PFSK-1 (cell line): ENCODE results near the gene FGD3. TPM values are rescaled to one million over a fixed set of nuclear protein-coding genes. Genes with fewer than 3 reads are reported as not detected.

ENCODE experiments used
- FOXP2 ChIP-seq: optimal IDR thresholded peaks from 2 replicates; pipeline ENCODE3; 2011; ENCODE audit warnings: borderline replicate concordance, control low read depth, inconsistent platforms; ENCODE audit not compliant: insufficient read depth; ENCODE audit errors: extremely low read length, extremely low read depth
- POLR2AphosphoS5 ChIP-seq: IDR thresholded peaks from 2 replicates; pipeline ENCODE4 v1.6.1; 2012; ENCODE audit warnings: low read depth, mild to moderate bottlenecking, control low read depth, low read length, moderate library complexity
- REST ChIP-seq, 2 experiments: IDR thresholded peaks; 2 replicates each; pipeline versions ENCODE4 v1.6.1 to v1.8.0; 2011 to 2012; ENCODE audit warnings: low read depth in 2 of 2, low read length in 2 of 2, control low read depth in 1 of 2, inconsistent platforms in 1 of 2, mild to moderate bottlenecking in 1 of 2, moderate library complexity in 1 of 2; ENCODE audit not compliant: insufficient read depth in 1 of 2
- SIN3A ChIP-seq: IDR thresholded peaks from 2 replicates; pipeline ENCODE4 v1.6.1; 2012; ENCODE audit warnings: mild to moderate bottlenecking, low read length, moderate library complexity, borderline replicate concordance; ENCODE audit not compliant: insufficient read depth
- TAF1 ChIP-seq: IDR thresholded peaks from 2 replicates; pipeline ENCODE4 v1.6.1; 2012; ENCODE audit warnings: low read length, control low read depth, borderline replicate concordance; ENCODE audit not compliant: insufficient read depth
- polyA plus RNA-seq: library from polyadenylated mRNA; unstranded; fragments of >200 nt; gene quantifications from one replicate; pipeline ENCODE4 v1.2.1, GENCODE V29; 2012; ENCODE audit warnings: low read depth, missing spikeins; ENCODE audit not compliant: insufficient read length

FGD3 gene
- 1.3 TPM for polyA plus RNA-seq

- TF ChIP-seq POLR2AphosphoS5: no peak
- no peak for TF ChIP-seq SIN3A
- TF ChIP-seq REST (IDR thresholded peaks at IDR 0.05; ENCODE audit: insufficient read depth in 1 of 2, low read depth in 2 of 2, low read length in 2 of 2): no peak
These were observed at the start of gene FGD3 for GRCh38 chr9:92947268-92948037. FGD3 (plus strand) TSS chr9:92947523; CDS start chr9:92976257, 28,734 bp downstream.

- no peak for TF ChIP-seq FOXP2
- no peak for TF ChIP-seq POLR2AphosphoS5
- no peak for TF ChIP-seq REST (IDR thresholded peaks at IDR 0.05; ENCODE audit: insufficient read depth in 1 of 2, low read depth in 2 of 2, low read length in 2 of 2)
- no peak for TF ChIP-seq TAF1
- TF ChIP-seq SIN3A: no peak
These were observed 35.5 kb upstream of the FGD3 start for GRCh38 chr9:92911511-92912475.

- TF ChIP-seq FOXP2 (no peak), REST (IDR thresholded peaks at IDR 0.05; ENCODE audit: insufficient read depth in 1 of 2, low read depth in 2 of 2, low read length in 2 of 2) (no peak), POLR2AphosphoS5 (no peak), TAF1 (no peak), SIN3A (no peak)
These were observed 30.0 kb upstream of the FGD3 start for GRCh38 chr9:92917176-92917800.

- TF ChIP-seq TAF1 (no peak), SIN3A (no peak), POLR2AphosphoS5 (no peak), REST (IDR thresholded peaks at IDR 0.05; ENCODE audit: insufficient read depth in 1 of 2, low read depth in 2 of 2, low read length in 2 of 2) (no peak), FOXP2 (no peak)
These were observed 26.9 kb upstream of the FGD3 start for GRCh38 chr9:92920437-92920836.
